Measurements from ENCODE around the gene HLA-A. TPM values are rescaled to one million over a fixed set of nuclear protein-coding genes. Genes with fewer than 3 reads are reported as not detected.

HLA-A gene
- total RNA-seq, 1 experiment from 2014 or later, result 251 TPM

DNA sequence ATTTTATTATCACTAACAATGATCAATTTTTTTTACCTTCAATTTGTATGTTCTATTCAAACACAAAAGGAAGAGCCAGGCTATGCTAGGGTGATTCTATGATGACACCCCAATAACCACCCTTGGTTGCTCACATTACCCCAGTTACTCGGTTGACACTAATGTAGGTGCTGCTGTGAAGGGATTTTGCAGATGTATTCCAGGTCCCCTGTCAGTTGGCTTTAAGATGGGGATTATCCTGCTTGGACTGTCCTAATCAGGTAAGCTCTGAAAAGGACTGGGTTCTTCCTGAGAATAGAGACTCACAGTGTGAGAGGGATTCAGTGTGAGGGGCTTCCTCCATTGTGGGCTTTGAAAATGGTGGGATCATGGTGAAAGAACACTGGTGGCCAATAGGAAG, 11.9 kb downstream of the HLA-A start:
- no peak for TF ChIP-seq FOSL1 (IDR thresholded peaks at IDR 0.05; ENCODE audit: low read depth)
- TF ChIP-seq SRF (IDR thresholded peaks at IDR 0.05; ENCODE audit: low read depth), result no peak
- TF ChIP-seq ZFX (IDR thresholded peaks at IDR 0.05), result no peak
- TF ChIP-seq, protein P1, sequence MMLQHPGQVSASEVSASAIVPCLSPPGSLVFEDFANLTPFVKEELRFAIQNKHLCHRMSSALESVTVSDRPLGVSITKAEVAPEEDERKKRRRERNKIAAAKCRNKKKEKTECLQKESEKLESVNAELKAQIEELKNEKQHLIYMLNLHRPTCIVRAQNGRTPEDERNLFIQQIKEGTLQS (IDR thresholded peaks at IDR 0.05), result no peak
- TF ChIP-seq ZNF274 (IDR thresholded peaks at IDR 0.05; ENCODE audit: low read depth, low read length), result no peak
- TF ChIP-seq ELF1 (IDR thresholded peaks at IDR 0.05; ENCODE audit: borderline replicate concordance, low read depth), result no peak
- TF ChIP-seq, protein P2, sequence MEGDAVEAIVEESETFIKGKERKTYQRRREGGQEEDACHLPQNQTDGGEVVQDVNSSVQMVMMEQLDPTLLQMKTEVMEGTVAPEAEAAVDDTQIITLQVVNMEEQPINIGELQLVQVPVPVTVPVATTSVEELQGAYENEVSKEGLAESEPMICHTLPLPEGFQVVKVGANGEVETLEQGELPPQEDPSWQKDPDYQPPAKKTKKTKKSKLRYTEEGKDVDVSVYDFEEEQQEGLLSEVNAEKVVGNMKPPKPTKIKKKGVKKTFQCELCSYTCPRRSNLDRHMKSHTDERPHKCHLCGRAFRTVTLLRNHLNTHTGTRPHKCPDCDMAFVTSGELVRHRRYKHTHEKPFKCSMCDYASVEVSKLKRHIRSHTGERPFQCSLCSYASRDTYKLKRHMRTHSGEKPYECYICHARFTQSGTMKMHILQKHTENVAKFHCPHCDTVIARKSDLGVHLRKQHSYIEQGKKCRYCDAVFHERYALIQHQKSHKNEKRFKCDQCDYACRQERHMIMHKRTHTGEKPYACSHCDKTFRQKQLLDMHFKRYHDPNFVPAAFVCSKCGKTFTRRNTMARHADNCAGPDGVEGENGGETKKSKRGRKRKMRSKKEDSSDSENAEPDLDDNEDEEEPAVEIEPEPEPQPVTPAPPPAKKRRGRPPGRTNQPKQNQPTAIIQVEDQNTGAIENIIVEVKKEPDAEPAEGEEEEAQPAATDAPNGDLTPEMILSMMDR (IDR thresholded peaks at IDR 0.05 in 2 of 3, conservative IDR thresholded peaks at IDR 0.05 in 1 of 3; ENCODE audit: borderline replicate concordance in 1 of 3, insufficient read depth in 1 of 3, low read depth in 2 of 3, low read length in 2 of 3), result no peak
- no peak for TF ChIP-seq JUND (IDR thresholded peaks at IDR 0.05)
- TF ChIP-seq, protein P3, sequence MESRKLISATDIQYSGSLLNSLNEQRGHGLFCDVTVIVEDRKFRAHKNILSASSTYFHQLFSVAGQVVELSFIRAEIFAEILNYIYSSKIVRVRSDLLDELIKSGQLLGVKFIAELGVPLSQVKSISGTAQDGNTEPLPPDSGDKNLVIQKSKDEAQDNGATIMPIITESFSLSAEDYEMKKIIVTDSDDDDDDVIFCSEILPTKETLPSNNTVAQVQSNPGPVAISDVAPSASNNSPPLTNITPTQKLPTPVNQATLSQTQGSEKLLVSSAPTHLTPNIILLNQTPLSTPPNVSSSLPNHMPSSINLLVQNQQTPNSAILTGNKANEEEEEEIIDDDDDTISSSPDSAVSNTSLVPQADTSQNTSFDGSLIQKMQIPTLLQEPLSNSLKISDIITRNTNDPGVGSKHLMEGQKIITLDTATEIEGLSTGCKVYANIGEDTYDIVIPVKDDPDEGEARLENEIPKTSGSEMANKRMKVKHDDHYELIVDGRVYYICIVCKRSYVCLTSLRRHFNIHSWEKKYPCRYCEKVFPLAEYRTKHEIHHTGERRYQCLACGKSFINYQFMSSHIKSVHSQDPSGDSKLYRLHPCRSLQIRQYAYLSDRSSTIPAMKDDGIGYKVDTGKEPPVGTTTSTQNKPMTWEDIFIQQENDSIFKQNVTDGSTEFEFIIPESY (IDR thresholded peaks at IDR 0.05; ENCODE audit: extremely low read depth, insufficient replicate concordance, low read length), result no peak
- no peak for TF ChIP-seq EGR1 (IDR thresholded peaks at IDR 0.05; ENCODE audit: low read depth)
- TF ChIP-seq SP1 (IDR thresholded peaks at IDR 0.05; ENCODE audit: low read depth), result no peak
- TF ChIP-seq POLR2A (IDR thresholded peaks at IDR 0.05; ENCODE audit: borderline replicate concordance, extremely low read depth, insufficient read depth, insufficient read length), result no peak
- TF ChIP-seq, protein P4, sequence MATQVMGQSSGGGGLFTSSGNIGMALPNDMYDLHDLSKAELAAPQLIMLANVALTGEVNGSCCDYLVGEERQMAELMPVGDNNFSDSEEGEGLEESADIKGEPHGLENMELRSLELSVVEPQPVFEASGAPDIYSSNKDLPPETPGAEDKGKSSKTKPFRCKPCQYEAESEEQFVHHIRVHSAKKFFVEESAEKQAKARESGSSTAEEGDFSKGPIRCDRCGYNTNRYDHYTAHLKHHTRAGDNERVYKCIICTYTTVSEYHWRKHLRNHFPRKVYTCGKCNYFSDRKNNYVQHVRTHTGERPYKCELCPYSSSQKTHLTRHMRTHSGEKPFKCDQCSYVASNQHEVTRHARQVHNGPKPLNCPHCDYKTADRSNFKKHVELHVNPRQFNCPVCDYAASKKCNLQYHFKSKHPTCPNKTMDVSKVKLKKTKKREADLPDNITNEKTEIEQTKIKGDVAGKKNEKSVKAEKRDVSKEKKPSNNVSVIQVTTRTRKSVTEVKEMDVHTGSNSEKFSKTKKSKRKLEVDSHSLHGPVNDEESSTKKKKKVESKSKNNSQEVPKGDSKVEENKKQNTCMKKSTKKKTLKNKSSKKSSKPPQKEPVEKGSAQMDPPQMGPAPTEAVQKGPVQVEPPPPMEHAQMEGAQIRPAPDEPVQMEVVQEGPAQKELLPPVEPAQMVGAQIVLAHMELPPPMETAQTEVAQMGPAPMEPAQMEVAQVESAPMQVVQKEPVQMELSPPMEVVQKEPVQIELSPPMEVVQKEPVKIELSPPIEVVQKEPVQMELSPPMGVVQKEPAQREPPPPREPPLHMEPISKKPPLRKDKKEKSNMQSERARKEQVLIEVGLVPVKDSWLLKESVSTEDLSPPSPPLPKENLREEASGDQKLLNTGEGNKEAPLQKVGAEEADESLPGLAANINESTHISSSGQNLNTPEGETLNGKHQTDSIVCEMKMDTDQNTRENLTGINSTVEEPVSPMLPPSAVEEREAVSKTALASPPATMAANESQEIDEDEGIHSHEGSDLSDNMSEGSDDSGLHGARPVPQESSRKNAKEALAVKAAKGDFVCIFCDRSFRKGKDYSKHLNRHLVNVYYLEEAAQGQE (IDR thresholded peaks at IDR 0.05; ENCODE audit: low read depth), result no peak
- TF ChIP-seq CEBPB (IDR thresholded peaks at IDR 0.05; ENCODE audit: low read depth), result no peak
- TF ChIP-seq CBX3 (IDR thresholded peaks at IDR 0.05; ENCODE audit: low read depth), result no peak
- TF ChIP-seq SIN3A (IDR thresholded peaks at IDR 0.05; ENCODE audit: low read depth), result no peak
- H3K4me2 ChIP-seq (ENCODE audit: low read length), result peak overlapping the region; percentile 60; the same call in 1 of the 2 replicates
- no peak overlapping the region for H3K4me3 ChIP-seq (replicated peaks in 1 of 2; ENCODE audit: low read depth in 1 of 2, low read length in 2 of 2)
- no peak overlapping the region for H3K9ac ChIP-seq (ENCODE audit: low read length)
- H3K79me2 ChIP-seq (ENCODE audit: insufficient read depth, low read length), result no peaks in the 10 kb centered on the region
- H3K4me1 ChIP-seq (ENCODE audit: control insufficient read depth in 1 of 2, insufficient read depth in 2 of 2, low read length in 2 of 2), result peaks cover 32 to 49% of the 10 kb centered on the region in 2 experiments
- H3K27me3 ChIP-seq (ENCODE audit: insufficient read depth, low read length), result no peaks in the 10 kb centered on the region
- ATAC-seq, result no peak
- H2AFZ ChIP-seq (ENCODE audit: low read depth, low read length, poor library complexity, severe bottlenecking), result no peak overlapping the region
- no peak for DNase-seq (ENCODE audit: low read depth, low spot score)
- peak overlapping the region; percentile 61; the same call in 1 of the 2 replicates for H3K27ac ChIP-seq (ENCODE audit: low read depth, low read length)
- no peaks in the 10 kb centered on the region for H3K9me3 ChIP-seq (ENCODE audit: control insufficient read depth in 1 of 2, insufficient read depth in 1 of 2, low read depth in 1 of 2, low read length in 2 of 2)
- H3K9me2 ChIP-seq (ENCODE audit: insufficient read depth), result no peaks in the 10 kb centered on the region
- RAD21 ChIA-PET (ENCODE audit: low non-redundant PET in 1 of 2, low total read pairs in 2 of 2, uncharacterized antibody in 2 of 2, unreplicated experiment in 2 of 2), result no interaction called here
- H4K20me1 ChIP-seq (ENCODE audit: insufficient read depth), result no peaks in the 10 kb centered on the region
- BruUV-seq (replicated peaks), result no TSS peak
- POLR2A ChIA-PET, result interaction anchor here (0.7 to 0.9 kb wide), 2 partner anchors 12 to 107 kb away, joined by 3 read pairs; partner anchors contain the start of gene POLR1H
- CTCF ChIA-PET, result no interaction called here
- intact Hi-C loops (cut with micrococcal nuclease), result no loop called here
- H3K36me3 ChIP-seq (ENCODE audit: control insufficient read depth in 1 of 2, insufficient read depth in 2 of 2, low read length in 2 of 2), result no peaks in the 10 kb centered on the region

All from HCT116 (cell line).